Keratinocyte (primary cell): ENCODE data around the gene VEZT. TPM values are rescaled to one million over a fixed set of nuclear protein-coding genes. Genes with fewer than 3 reads are reported as not detected.

ENCODE experiments used
- DNase-seq: peaks from one replicate; pipeline ENCODE4 v3.0.0-alpha.2; 2011; ENCODE audit warnings: low read depth, missing footprints, low spot score
- FAIRE-seq: peaks from 2 replicates; lab custom pipeline; 2011; peaks lifted over from hg19 to GRCh38; lab: Jason Lieb, UNC
- H2AFZ ChIP-seq: 2 replicates; pipeline ENCODE4 v1.6.0; 2012; ENCODE audit warnings: low read length, control low read depth, inconsistent platforms; ENCODE audit not compliant: control insufficient read depth
- H3K27ac ChIP-seq: 2 replicates; pipeline ENCODE4 v1.5.1; 2011; ENCODE audit warnings: low read length; ENCODE audit not compliant: control insufficient read depth, insufficient read depth
- H3K27me3 ChIP-seq: 3 replicates; pipeline ENCODE4 v1.6.0; 2011; ENCODE audit warnings: low read length; ENCODE audit not compliant: control insufficient read depth, insufficient read depth; ENCODE audit errors: extremely low read depth
- H3K36me3 ChIP-seq, 2 experiments: 2 replicates in 1 of 2; 3 replicates in 1 of 2; pipeline ENCODE4 v1.5.1; 2011; ENCODE audit warnings: low read length in 2 of 2, mild to moderate bottlenecking in 1 of 2; ENCODE audit not compliant: control insufficient read depth in 2 of 2, insufficient read depth in 2 of 2; ENCODE audit errors: extremely low read depth in 1 of 2
- H3K4me1 ChIP-seq: 3 replicates; pipeline ENCODE4 v1.5.1; 2011; ENCODE audit warnings: low read length; ENCODE audit not compliant: control insufficient read depth, insufficient read depth; ENCODE audit errors: extremely low read depth
- H3K4me2 ChIP-seq: 3 replicates; pipeline ENCODE4 v1.6.0; 2011; ENCODE audit warnings: low read depth, low read length; ENCODE audit not compliant: control insufficient read depth, insufficient read depth; ENCODE audit errors: extremely low read depth
- H3K4me3 ChIP-seq, 3 experiments: fragments of 200-600 bp in 1 of 3; sonication (generic) in 1 of 3; 2 replicates in 2 of 3; 3 replicates in 1 of 3; pipeline ENCODE4 v1.5.1; 2011 to 2016; ENCODE audit warnings: low read length in 3 of 3, mild to moderate bottlenecking in 3 of 3, control low read depth in 2 of 3, inconsistent platforms in 1 of 3, low read depth in 1 of 3, mixed read lengths in 1 of 3, mixed run types in 1 of 3, moderate library complexity in 1 of 3; ENCODE audit not compliant: control insufficient read depth in 2 of 3, insufficient read depth in 2 of 3; ENCODE audit errors: extremely low read depth in 1 of 3
- H3K79me2 ChIP-seq: 2 replicates; pipeline ENCODE4 v1.6.0; 2012; ENCODE audit warnings: low read length; ENCODE audit not compliant: control insufficient read depth, insufficient read depth
- H3K9ac ChIP-seq: 3 replicates; pipeline ENCODE4 v1.6.0; 2011; ENCODE audit warnings: low read length; ENCODE audit not compliant: control insufficient read depth, insufficient read depth; ENCODE audit errors: extremely low read depth
- H3K9me1 ChIP-seq: 3 replicates; pipeline ENCODE4 v1.6.0; 2011; ENCODE audit warnings: low read length; ENCODE audit not compliant: control insufficient read depth, insufficient read depth; ENCODE audit errors: extremely low read depth
- H3K9me3 ChIP-seq: 2 replicates; pipeline ENCODE4 v1.5.1; 2012; ENCODE audit warnings: low read depth, low read length; ENCODE audit not compliant: control insufficient read depth
- H4K20me1 ChIP-seq: 3 replicates; pipeline ENCODE4 v1.6.0; 2011; ENCODE audit warnings: low read length; ENCODE audit not compliant: control insufficient read depth, insufficient read depth; ENCODE audit errors: extremely low read depth
- CTCF ChIP-seq, 3 experiments: IDR thresholded peaks in 1 of 3; conservative IDR thresholded peaks in 1 of 3; optimal IDR thresholded peaks in 1 of 3; 2 replicates in 2 of 3; 3 replicates in 1 of 3; pipeline versions ENCODE3 to v1.5.1; 2011; ENCODE audit warnings: low read length in 3 of 3, mild to moderate bottlenecking in 3 of 3, moderate library complexity in 2 of 3, control low read depth in 1 of 3, inconsistent platforms in 1 of 3; ENCODE audit not compliant: insufficient read depth in 2 of 3; ENCODE audit errors: extremely low read depth in 1 of 3
- EZH2 ChIP-seq: IDR thresholded peaks from one replicate; pipeline ENCODE4 v1.6.1; 2012; ENCODE audit warnings: inconsistent platforms, mild to moderate bottlenecking, low read length, moderate library complexity
- dilution Hi-C: fragments of 300-500 bp; cut with MboI; formaldehyde crosslinking; loops from one replicate; pipeline ENCODE4 v1.7.0; 2020; ENCODE audit warnings: low sequenced_read_pairs; ENCODE audit not compliant: extremely low pct_ligation_motif_present
- polyA plus RNA-seq, 5 experiments: library from polyadenylated mRNA; depleted of rRNA in 3 of 5; stranded (reverse) in 3 of 5; stranded (forward) in 1 of 5; unstranded in 1 of 5; fragments of >200 nt; gene quantifications; 1 replicate in 1 of 5; 2 replicates in 3 of 5; 3 replicates in 1 of 5; pipeline versions ENCODE4 v1.2.1 to v1.2.3, GENCODE V29; 2011 to 2012; ENCODE audit warnings: missing spikeins in 2 of 5, low read depth in 1 of 5, low replicate concordance in 1 of 5

Gene VEZT
- polyA plus RNA-seq, 1 donor (not counting 4 experiments of a cell fraction or from before 2014, with no cell fraction given), result 169 TPM

DNA sequence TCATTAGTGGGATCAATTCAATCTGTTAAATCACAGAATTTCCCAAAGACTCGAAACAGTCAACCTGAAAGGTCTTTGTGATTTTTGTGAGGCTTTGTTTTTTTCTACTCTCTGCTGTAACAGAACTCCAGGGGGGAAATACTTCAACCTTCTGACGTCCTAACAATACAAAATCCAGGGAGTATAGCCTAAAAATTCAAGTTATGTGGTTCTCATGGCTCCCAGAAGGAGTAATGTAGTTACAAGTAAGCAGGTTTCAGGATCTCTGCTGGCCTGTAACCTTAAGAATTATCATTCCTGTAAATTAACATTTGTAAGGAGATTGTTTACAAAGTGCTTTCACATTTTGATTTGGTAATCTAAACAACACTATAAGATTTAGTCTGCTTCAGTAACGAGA is 39.9 kb downstream of the VEZT start:
- no peak overlapping the region for H3K4me2 ChIP-seq
- no peaks in the 10 kb centered on the region for H3K9me3 ChIP-seq
- no peaks in the 10 kb centered on the region for H3K27me3 ChIP-seq
- no peaks in the 10 kb centered on the region for H4K20me1 ChIP-seq
- H3K4me3 ChIP-seq, result no peak overlapping the region
- H3K27ac ChIP-seq, result peak overlapping the region; percentile 33
- dilution Hi-C loops, result no loop called here
- H3K36me3 ChIP-seq, result peaks cover 10 to 14% of the 10 kb centered on the region in 2 experiments
- TF ChIP-seq EZH2 (no peak), CTCF (optimal IDR thresholded peaks at IDR 0.05 in 1 of 3, IDR thresholded peaks at IDR 0.05 in 1 of 3, conservative IDR thresholded peaks at IDR 0.05 in 1 of 3; ENCODE audit: extremely low read depth in 1 of 3, insufficient read depth in 2 of 3, low read length in 3 of 3) (no peak)
- no peak overlapping the region for H2AFZ ChIP-seq
- no peak for FAIRE-seq
- DNase-seq, result no peak
- H3K79me2 ChIP-seq, result peaks cover 15% of the 10 kb centered on the region
- H3K4me1 ChIP-seq, result peaks cover 19% of the 10 kb centered on the region
- H3K9me1 ChIP-seq, result no peaks in the 10 kb centered on the region
- H3K9ac ChIP-seq, result no peak overlapping the region

GRCh38 chr12:95258151-95258550 is 40.5 kb downstream of the VEZT start:
- H3K4me3 ChIP-seq, result no peak overlapping the region
- no peak overlapping the region for H3K4me2 ChIP-seq
- no peaks in the 10 kb centered on the region for H3K27me3 ChIP-seq
- TF ChIP-seq CTCF (optimal IDR thresholded peaks at IDR 0.05 in 1 of 3, IDR thresholded peaks at IDR 0.05 in 1 of 3, conservative IDR thresholded peaks at IDR 0.05 in 1 of 3; ENCODE audit: extremely low read depth in 1 of 3, insufficient read depth in 2 of 3, low read length in 3 of 3) (no peak), EZH2 (no peak)
- peaks cover 12 to 19% of the 10 kb centered on the region in 2 experiments for H3K36me3 ChIP-seq
- no peak overlapping the region for H3K9ac ChIP-seq
- H3K9me3 ChIP-seq, result no peaks in the 10 kb centered on the region
- dilution Hi-C loops, result no loop called here
- H3K9me1 ChIP-seq, result no peaks in the 10 kb centered on the region
- FAIRE-seq, result peak; percentile 26
- DNase-seq, result no peak
- peaks cover 23% of the 10 kb centered on the region for H3K4me1 ChIP-seq
- peaks cover 16% of the 10 kb centered on the region for H3K79me2 ChIP-seq
- no peak overlapping the region for H2AFZ ChIP-seq
- H4K20me1 ChIP-seq, result no peaks in the 10 kb centered on the region
- H3K27ac ChIP-seq, result peak overlapping the region; percentile 33
